Measurements from ENCODE around the gene TBC1D3B.

TBC1D3B gene

GRCh38 chr17:36133602-36134236 is 42.7 kb downstream of the TBC1D3B start:
- no peak overlapping the region for H3K4me3 ChIP-seq (ENCODE audit: low read depth, low read length)
- no peak for DNase-seq
- no peaks in the 10 kb centered on the region for H3K27me3 ChIP-seq (ENCODE audit: insufficient read depth, low read depth, severe bottlenecking)
- H3K36me3 ChIP-seq: no peaks in the 10 kb centered on the region
- TF ChIP-seq CTCF (IDR thresholded peaks at IDR 0.05; ENCODE audit: low read depth, low read length): no peak
- H3K27ac ChIP-seq: no peak overlapping the region
- no peaks in the 10 kb centered on the region for H3K9me3 ChIP-seq (ENCODE audit: severe bottlenecking)

- no peak for DNase-seq
- H3K36me3 ChIP-seq: no peaks in the 10 kb centered on the region
- H3K27ac ChIP-seq: no peak overlapping the region
- H3K4me3 ChIP-seq (ENCODE audit: low read depth, low read length): no peak overlapping the region
- TF ChIP-seq CTCF (IDR thresholded peaks at IDR 0.05; ENCODE audit: low read depth, low read length): no peak
- no peaks in the 10 kb centered on the region for H3K9me3 ChIP-seq (ENCODE audit: severe bottlenecking)
- H3K27me3 ChIP-seq (ENCODE audit: insufficient read depth, low read depth, severe bottlenecking): no peaks in the 10 kb centered on the region
These were observed 44.0 kb downstream of the TBC1D3B start for GRCh38 chr17:36132421-36132831.

- Histone ChIP-seq H3K27me3 (ENCODE audit: insufficient read depth, low read depth, severe bottlenecking) (no peaks in the 10 kb centered on the region), H3K4me3 (ENCODE audit: low read depth, low read length) (no peak overlapping the region), H3K36me3 (no peaks in the 10 kb centered on the region), H3K27ac (no peak overlapping the region), H3K9me3 (ENCODE audit: severe bottlenecking) (no peaks in the 10 kb centered on the region)
- no peak for DNase-seq
- no peak for TF ChIP-seq CTCF (IDR thresholded peaks at IDR 0.05; ENCODE audit: low read depth, low read length)
These were observed 44.5 kb downstream of the TBC1D3B start for GRCh38 chr17:36131931-36132330.

- no peak for DNase-seq
- H3K9me3 ChIP-seq (ENCODE audit: severe bottlenecking): peaks cover under 1% of the 10 kb centered on the region
- TF ChIP-seq CTCF (IDR thresholded peaks at IDR 0.05; ENCODE audit: low read depth, low read length): no peak
- no peaks in the 10 kb centered on the region for H3K36me3 ChIP-seq
- no peaks in the 10 kb centered on the region for H3K27me3 ChIP-seq (ENCODE audit: insufficient read depth, low read depth, severe bottlenecking)
- no peak overlapping the region for H3K27ac ChIP-seq
- no peak overlapping the region for H3K4me3 ChIP-seq (ENCODE audit: low read depth, low read length)
These were observed 45.0 kb downstream of the TBC1D3B start for GRCh38 chr17:36131421-36131820.

- Histone ChIP-seq H3K4me3 (ENCODE audit: low read depth, low read length) (no peak overlapping the region), H3K9me3 (ENCODE audit: severe bottlenecking) (peaks cover 10% of the 10 kb centered on the region), H3K27me3 (ENCODE audit: insufficient read depth, low read depth, severe bottlenecking) (no peaks in the 10 kb centered on the region), H3K36me3 (no peaks in the 10 kb centered on the region), H3K27ac (no peak overlapping the region)
- no peak for TF ChIP-seq CTCF (IDR thresholded peaks at IDR 0.05; ENCODE audit: low read depth, low read length)
- DNase-seq: no peak
These were observed 46.1 kb downstream of the TBC1D3B start for GRCh38 chr17:36130346-36130745.

GRCh38 chr17:36129616-36130015 is 46.8 kb downstream of the TBC1D3B start:
- H3K27me3 ChIP-seq (ENCODE audit: insufficient read depth, low read depth, severe bottlenecking): no peaks in the 10 kb centered on the region
- no peak for TF ChIP-seq CTCF (IDR thresholded peaks at IDR 0.05; ENCODE audit: low read depth, low read length)
- no peak overlapping the region for H3K27ac ChIP-seq
- H3K36me3 ChIP-seq: no peaks in the 10 kb centered on the region
- H3K4me3 ChIP-seq (ENCODE audit: low read depth, low read length): no peak overlapping the region
- DNase-seq: no peak
- peaks cover 16% of the 10 kb centered on the region for H3K9me3 ChIP-seq (ENCODE audit: severe bottlenecking)

Measured in WERI-Rb-1 (cell line).